ENCODE data around the gene SAMD13.

Gene SAMD13

DNA sequence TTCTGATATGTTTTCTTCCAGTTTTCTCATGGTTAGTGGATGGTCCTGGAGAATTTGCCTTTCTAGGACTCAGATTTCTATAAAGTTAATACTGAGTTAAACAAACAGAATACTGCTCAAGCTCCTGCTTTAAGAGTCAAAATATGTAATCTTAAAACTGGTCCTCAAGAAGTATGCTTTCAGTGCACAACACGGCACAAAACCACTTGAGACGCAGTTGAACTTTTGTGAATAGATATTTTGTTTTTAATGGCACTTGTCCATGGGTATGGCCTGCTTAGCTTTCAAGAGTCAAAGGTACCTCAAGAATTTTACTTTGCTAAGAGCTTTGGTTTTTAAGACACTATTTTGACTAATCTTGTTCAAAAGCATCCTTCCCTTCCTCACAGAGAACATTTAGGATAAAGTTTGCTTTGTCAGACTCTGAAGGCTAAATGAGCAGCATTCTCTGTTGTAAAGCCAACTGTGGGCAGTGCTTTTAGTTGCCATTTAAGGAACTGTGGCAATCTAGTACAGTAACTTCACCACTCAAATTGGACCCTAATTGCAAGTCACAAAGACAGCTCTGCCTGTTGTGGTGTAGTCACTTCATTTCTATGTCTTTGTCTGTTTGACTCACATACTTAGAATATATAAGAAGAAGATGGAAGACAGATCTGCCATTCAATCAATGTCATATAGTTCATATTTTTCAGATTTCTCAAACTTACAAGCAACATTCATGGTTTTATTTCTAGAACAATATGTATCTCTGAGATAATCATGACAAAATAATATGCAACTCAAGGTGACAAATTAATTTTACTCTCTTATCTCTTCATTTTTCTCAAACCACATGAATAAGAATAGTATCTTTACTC, 28.8 kb downstream of the SAMD13 start:
- TF ChIP-seq CTCF (IDR thresholded peaks at IDR 0.05; ENCODE audit: borderline replicate concordance, insufficient read depth, low read depth, low read length), result no peak
- no peak overlapping the region for H3K4me3 ChIP-seq (ENCODE audit: low read depth, low read length)

DNA sequence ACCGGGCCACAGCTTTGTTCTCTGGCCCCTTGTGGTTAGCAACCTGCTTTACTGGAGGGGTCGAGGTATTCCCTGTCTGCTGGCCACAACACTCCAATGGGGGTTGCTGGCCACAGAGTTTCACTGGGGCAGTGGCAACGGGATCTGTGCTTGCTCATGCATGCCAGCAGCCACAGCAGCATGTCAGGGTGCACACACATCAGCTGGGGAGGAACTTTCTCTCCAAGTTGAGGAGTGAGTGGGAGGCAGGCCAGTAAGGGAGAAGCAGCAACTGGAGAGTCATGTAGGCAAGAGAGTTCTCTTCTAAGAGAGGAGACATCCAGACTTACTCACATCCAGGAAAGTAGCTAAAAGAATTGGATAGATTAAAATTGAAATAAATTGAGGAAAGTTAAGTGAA, 38.0 kb downstream of the SAMD13 start:
- no peak overlapping the region for H3K4me3 ChIP-seq (ENCODE audit: low read depth, low read length)
- TF ChIP-seq CTCF (IDR thresholded peaks at IDR 0.05; ENCODE audit: borderline replicate concordance, insufficient read depth, low read depth, low read length), result no peak

DNA sequence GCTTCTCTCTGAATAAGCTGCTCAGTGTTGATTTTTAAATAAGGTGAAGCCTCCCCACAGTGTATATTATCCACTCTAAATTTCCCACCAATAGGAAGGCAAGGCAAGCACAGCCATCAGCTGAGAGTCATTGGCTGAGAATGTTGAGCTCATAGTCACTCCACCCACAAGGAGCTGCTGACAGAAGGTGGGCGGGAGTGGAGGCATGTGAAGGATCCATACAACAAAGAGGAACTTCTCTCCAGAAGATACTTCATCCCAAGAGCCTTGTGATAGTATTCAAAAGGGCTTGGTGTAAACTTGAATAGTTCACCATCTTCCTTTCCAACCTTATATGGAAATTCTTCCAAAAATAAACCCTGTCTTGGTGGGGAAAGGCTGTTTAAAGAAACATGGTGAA, 42.8 kb downstream of the SAMD13 start:
- no peak for TF ChIP-seq CTCF (IDR thresholded peaks at IDR 0.05; ENCODE audit: borderline replicate concordance, insufficient read depth, low read depth, low read length)

GRCh38 chr1:84345220-84345619, 43.7 kb downstream of the SAMD13 start:
- TF ChIP-seq CTCF (IDR thresholded peaks at IDR 0.05; ENCODE audit: borderline replicate concordance, insufficient read depth, low read depth, low read length), result no peak
- no peak overlapping the region for H3K4me3 ChIP-seq (ENCODE audit: low read depth, low read length)

More for the DNA sequence above, 42.8 kb downstream of the SAMD13 start:
- H3K4me3 ChIP-seq (ENCODE audit: low read depth, low read length), result no peak overlapping the region

DNA sequence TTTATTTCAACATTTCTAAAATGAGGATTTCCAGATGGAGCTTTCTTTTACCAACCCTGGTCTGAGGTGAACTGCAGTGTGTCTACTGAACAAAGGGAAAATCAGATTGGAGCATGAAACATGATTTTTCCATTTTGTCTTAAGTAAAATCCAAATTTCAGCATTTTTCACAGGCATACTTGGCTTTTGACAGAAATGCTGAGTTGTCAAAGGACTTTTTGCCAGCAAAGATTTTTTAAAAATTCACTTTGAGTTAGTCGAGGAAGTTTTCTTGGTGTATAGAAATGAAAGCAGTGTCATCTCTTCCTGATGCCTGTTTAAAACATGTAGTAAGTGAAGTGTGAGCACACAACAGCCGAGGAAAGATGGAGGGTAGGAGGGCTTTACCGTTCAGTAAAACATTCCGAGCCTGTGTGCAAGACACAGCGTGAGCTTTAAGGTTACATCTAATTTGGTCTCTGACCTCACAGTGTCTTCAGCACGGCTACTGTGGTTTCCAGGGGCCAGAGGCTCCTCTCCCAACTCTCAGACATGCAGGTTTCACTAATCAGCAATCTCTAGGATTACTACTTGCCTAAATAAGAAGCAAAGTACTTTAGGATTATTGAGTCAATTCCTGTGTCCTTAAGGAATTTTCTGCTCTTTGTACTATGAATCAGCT, 45.9 kb downstream of the SAMD13 start:
- H3K4me3 ChIP-seq (ENCODE audit: low read depth, low read length), result no peak overlapping the region
- TF ChIP-seq CTCF (IDR thresholded peaks at IDR 0.05; ENCODE audit: borderline replicate concordance, insufficient read depth, low read depth, low read length), result no peak

DNA sequence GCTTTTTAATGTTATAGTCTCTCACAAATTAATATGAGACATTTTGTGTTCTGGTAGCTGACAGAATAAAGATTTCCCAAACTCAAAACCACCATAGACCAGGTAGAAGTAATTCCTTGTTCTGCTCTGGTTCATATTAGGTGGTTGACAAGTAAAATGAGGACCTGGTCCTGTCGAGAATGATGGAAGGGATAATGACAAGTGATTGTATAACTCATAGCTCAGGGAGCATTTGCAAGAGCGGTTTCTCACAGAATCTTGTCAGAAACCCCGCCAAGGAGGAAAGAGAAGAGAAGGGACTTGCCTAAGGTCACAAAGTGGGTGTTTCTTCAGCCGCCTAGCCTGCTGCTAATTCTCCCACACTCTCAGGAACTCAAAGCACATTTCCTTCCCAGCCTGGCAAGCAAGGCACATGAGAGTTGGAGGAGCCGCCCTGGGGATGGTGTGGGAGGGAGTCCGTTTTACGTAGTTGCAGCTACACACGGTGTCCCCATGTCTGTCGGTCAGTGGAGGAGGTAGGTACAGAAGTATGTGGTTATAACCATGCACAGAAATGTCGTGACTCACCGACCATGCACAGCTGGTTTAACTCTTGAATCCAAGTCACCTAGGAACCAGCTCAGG, 46.5 kb downstream of the SAMD13 start:
- TF ChIP-seq CTCF (IDR thresholded peaks at IDR 0.05; ENCODE audit: borderline replicate concordance, insufficient read depth, low read depth, low read length), result no peak
- no peak overlapping the region for H3K4me3 ChIP-seq (ENCODE audit: low read depth, low read length)
